ENCODE measurements around the gene SMIM32. TPM values are rescaled to one million over a fixed set of nuclear protein-coding genes. Genes with fewer than 3 reads are reported as not detected.

The SMIM32 gene
- total and polyA plus RNA-seq, 2 donors (not counting 1 experiment from before 2014, with no cell fraction given): not detected

DNA sequence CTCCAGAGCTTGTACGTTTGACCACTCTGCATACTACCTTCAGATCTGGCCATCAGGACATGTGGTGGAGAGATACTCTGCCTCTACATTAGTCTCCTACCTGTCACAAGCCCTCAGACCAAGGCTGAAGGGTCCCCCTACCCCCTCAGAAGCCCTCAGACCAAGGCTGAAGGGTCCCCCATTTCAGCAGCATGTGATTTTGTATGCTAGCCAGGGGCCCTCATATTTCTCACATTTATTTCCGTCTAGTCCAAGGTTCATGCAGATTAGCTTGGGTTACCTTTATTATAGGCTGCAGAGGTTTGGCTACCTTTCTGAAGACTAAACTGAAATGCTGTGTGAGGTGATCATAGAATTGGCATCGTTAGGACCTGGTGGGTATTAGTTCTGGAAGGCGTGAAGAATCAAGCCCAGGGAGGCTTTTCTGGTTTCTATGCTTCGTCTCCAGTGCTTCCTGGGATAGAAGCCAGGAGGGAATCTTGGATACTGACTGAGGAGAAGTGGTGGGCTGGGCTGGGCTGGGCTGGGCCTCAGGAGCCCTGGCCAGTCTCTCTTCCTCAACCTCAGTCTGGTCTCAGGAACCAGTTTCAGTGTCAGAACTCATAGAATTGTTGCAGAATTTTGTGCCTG, 2.8 kb downstream of the SMIM32 start:
- H3K9ac ChIP-seq (ENCODE audit: insufficient read depth, low read length): no peak overlapping the region
- H4K20me1 ChIP-seq (ENCODE audit: control insufficient read depth, extremely low read depth, insufficient read depth, low read length): no peaks in the 10 kb centered on the region
- H3K27ac ChIP-seq (ENCODE audit: insufficient read depth, low read length): no peak overlapping the region
- no peak for DNase-seq (ENCODE audit: low read depth in 2 of 2)
- no peak overlapping the region for H3K4me2 ChIP-seq (ENCODE audit: extremely low read depth, insufficient read depth, low read length)
- H3K79me2 ChIP-seq (ENCODE audit: control insufficient read depth, insufficient read depth, low read length): no peaks in the 10 kb centered on the region
- TF ChIP-seq, protein P1, sequence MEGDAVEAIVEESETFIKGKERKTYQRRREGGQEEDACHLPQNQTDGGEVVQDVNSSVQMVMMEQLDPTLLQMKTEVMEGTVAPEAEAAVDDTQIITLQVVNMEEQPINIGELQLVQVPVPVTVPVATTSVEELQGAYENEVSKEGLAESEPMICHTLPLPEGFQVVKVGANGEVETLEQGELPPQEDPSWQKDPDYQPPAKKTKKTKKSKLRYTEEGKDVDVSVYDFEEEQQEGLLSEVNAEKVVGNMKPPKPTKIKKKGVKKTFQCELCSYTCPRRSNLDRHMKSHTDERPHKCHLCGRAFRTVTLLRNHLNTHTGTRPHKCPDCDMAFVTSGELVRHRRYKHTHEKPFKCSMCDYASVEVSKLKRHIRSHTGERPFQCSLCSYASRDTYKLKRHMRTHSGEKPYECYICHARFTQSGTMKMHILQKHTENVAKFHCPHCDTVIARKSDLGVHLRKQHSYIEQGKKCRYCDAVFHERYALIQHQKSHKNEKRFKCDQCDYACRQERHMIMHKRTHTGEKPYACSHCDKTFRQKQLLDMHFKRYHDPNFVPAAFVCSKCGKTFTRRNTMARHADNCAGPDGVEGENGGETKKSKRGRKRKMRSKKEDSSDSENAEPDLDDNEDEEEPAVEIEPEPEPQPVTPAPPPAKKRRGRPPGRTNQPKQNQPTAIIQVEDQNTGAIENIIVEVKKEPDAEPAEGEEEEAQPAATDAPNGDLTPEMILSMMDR (conservative IDR thresholded peaks at IDR 0.05 in 1 of 2, IDR thresholded peaks at IDR 0.05 in 1 of 2; ENCODE audit: low read depth in 1 of 2, low read length in 2 of 2): no peak
- no peak for TF ChIP-seq EZH2 (IDR thresholded peaks at IDR 0.05; ENCODE audit: low read length, missing control alignments)
- no peak overlapping the region for H2AFZ ChIP-seq (ENCODE audit: low read length)
- H3K27me3 ChIP-seq (ENCODE audit: control insufficient read depth, insufficient read depth, low read length): peaks cover 34% of the 10 kb centered on the region
- H3K36me3 ChIP-seq (ENCODE audit: control insufficient read depth, insufficient read depth, low read length): no peaks in the 10 kb centered on the region
- no peak overlapping the region for H3K4me3 ChIP-seq (replicated peaks in 1 of 4; ENCODE audit: control extremely low read depth in 1 of 4, insufficient read depth in 1 of 4, low read depth in 3 of 4, low read length in 4 of 4)
- no peaks in the 10 kb centered on the region for H3K4me1 ChIP-seq (ENCODE audit: control insufficient read depth, extremely low read depth, insufficient read depth, low read length)
- no peaks in the 10 kb centered on the region for H3K9me3 ChIP-seq (ENCODE audit: control insufficient read depth, insufficient read depth, low read depth, low read length)

DNA sequence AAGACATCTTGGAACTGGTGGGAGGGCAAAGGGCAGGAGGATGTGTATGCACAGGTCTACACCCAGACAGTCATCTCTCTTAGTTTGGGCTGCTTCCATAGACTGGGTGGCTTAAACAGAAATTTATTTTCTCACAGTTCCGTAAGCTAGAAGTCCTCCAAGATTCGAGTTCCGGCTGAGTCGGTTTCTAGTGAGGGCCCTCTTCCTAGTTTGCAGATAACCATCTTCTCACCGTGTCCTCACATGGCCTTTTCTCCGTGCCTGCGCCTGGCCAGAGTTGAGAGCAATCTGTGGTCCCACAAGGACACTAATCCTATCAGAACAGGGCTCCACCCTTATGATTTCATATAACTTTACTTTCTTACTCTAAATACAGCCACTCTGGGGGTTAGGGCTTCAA, 4.1 kb downstream of the SMIM32 start:
- no peaks in the 10 kb centered on the region for H3K36me3 ChIP-seq (ENCODE audit: control insufficient read depth, insufficient read depth, low read length)
- no peak overlapping the region for H2AFZ ChIP-seq (ENCODE audit: low read length)
- H3K27me3 ChIP-seq (ENCODE audit: control insufficient read depth, insufficient read depth, low read length): peaks cover 23% of the 10 kb centered on the region
- DNase-seq (ENCODE audit: low read depth in 2 of 2): no peak
- no peak overlapping the region for H3K4me2 ChIP-seq (ENCODE audit: extremely low read depth, insufficient read depth, low read length)
- H3K4me3 ChIP-seq (replicated peaks in 1 of 4; ENCODE audit: control extremely low read depth in 1 of 4, insufficient read depth in 1 of 4, low read depth in 3 of 4, low read length in 4 of 4): no peak overlapping the region
- no peaks in the 10 kb centered on the region for H3K79me2 ChIP-seq (ENCODE audit: control insufficient read depth, insufficient read depth, low read length)
- H4K20me1 ChIP-seq (ENCODE audit: control insufficient read depth, extremely low read depth, insufficient read depth, low read length): no peaks in the 10 kb centered on the region
- no peaks in the 10 kb centered on the region for H3K9me3 ChIP-seq (ENCODE audit: control insufficient read depth, insufficient read depth, low read depth, low read length)
- no peaks in the 10 kb centered on the region for H3K4me1 ChIP-seq (ENCODE audit: control insufficient read depth, extremely low read depth, insufficient read depth, low read length)
- H3K9ac ChIP-seq (ENCODE audit: insufficient read depth, low read length): no peak overlapping the region
- TF ChIP-seq EZH2 (IDR thresholded peaks at IDR 0.05; ENCODE audit: low read length, missing control alignments): no peak
- TF ChIP-seq, protein P1 (conservative IDR thresholded peaks at IDR 0.05 in 1 of 2, IDR thresholded peaks at IDR 0.05 in 1 of 2; ENCODE audit: low read depth in 1 of 2, low read length in 2 of 2): no peak
- H3K27ac ChIP-seq (ENCODE audit: insufficient read depth, low read length): no peak overlapping the region

DNA sequence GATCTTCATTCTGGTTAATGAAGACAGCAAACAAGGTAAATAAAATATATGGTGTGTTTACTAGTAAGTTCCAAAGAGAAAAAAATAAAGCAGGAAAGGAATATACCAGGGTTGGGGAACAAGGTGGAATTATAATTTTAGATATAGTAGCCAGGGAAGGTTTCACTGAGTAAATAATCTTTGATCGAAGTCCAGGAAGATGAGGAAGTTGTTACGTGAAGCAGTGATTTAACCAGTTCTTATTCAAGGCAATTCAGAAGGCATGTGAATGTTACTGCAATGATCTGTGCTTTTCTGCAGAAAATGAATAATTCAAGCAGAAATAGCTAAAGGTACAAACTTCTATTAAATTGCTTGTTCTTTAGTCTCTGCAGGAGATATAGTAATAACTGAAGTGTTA, 6.2 kb downstream of the SMIM32 start:
- TF ChIP-seq, protein P1 (conservative IDR thresholded peaks at IDR 0.05 in 1 of 2, IDR thresholded peaks at IDR 0.05 in 1 of 2; ENCODE audit: low read depth in 1 of 2, low read length in 2 of 2): no peak
- TF ChIP-seq EZH2 (IDR thresholded peaks at IDR 0.05; ENCODE audit: low read length, missing control alignments): no peak
- no peaks in the 10 kb centered on the region for H3K79me2 ChIP-seq (ENCODE audit: control insufficient read depth, insufficient read depth, low read length)
- no peak overlapping the region for H3K9ac ChIP-seq (ENCODE audit: insufficient read depth, low read length)
- no peak overlapping the region for H3K4me2 ChIP-seq (ENCODE audit: extremely low read depth, insufficient read depth, low read length)
- no peak overlapping the region for H2AFZ ChIP-seq (ENCODE audit: low read length)
- H3K36me3 ChIP-seq (ENCODE audit: control insufficient read depth, insufficient read depth, low read length): no peaks in the 10 kb centered on the region
- DNase-seq (ENCODE audit: low read depth in 2 of 2): no peak
- H4K20me1 ChIP-seq (ENCODE audit: control insufficient read depth, extremely low read depth, insufficient read depth, low read length): no peaks in the 10 kb centered on the region
- H3K4me1 ChIP-seq (ENCODE audit: control insufficient read depth, extremely low read depth, insufficient read depth, low read length): no peaks in the 10 kb centered on the region
- no peaks in the 10 kb centered on the region for H3K9me3 ChIP-seq (ENCODE audit: control insufficient read depth, insufficient read depth, low read depth, low read length)
- H3K27me3 ChIP-seq (ENCODE audit: control insufficient read depth, insufficient read depth, low read length): peaks cover 6% of the 10 kb centered on the region
- H3K4me3 ChIP-seq (replicated peaks in 1 of 4; ENCODE audit: control extremely low read depth in 1 of 4, insufficient read depth in 1 of 4, low read depth in 3 of 4, low read length in 4 of 4): no peak overlapping the region
- no peak overlapping the region for H3K27ac ChIP-seq (ENCODE audit: insufficient read depth, low read length)

Data from fibroblast of lung (primary cell).